ENCODE measurements around the gene FGD3. TPM values are rescaled to one million over a fixed set of nuclear protein-coding genes. Genes with fewer than 3 reads are reported as not detected.

The FGD3 gene
- total and polyA plus RNA-seq, 4 donors, result 6.1 to 45.9 (median 17.6) TPM

- TF ChIP-seq, protein P1, sequence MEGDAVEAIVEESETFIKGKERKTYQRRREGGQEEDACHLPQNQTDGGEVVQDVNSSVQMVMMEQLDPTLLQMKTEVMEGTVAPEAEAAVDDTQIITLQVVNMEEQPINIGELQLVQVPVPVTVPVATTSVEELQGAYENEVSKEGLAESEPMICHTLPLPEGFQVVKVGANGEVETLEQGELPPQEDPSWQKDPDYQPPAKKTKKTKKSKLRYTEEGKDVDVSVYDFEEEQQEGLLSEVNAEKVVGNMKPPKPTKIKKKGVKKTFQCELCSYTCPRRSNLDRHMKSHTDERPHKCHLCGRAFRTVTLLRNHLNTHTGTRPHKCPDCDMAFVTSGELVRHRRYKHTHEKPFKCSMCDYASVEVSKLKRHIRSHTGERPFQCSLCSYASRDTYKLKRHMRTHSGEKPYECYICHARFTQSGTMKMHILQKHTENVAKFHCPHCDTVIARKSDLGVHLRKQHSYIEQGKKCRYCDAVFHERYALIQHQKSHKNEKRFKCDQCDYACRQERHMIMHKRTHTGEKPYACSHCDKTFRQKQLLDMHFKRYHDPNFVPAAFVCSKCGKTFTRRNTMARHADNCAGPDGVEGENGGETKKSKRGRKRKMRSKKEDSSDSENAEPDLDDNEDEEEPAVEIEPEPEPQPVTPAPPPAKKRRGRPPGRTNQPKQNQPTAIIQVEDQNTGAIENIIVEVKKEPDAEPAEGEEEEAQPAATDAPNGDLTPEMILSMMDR (IDR thresholded peaks at IDR 0.05; ENCODE audit: control extremely low read depth, extremely low read depth), result no peak
Observed at GRCh38 chr9:92944921-92945320, 2.4 kb upstream of the FGD3 start.

GRCh38 chr9:92945796-92946195, 1.5 kb upstream of the FGD3 start:
- Histone ChIP-seq H3K36me3 (ENCODE audit: control insufficient read depth in 4 of 4, insufficient read depth in 4 of 4, low read length in 4 of 4) (no peaks in the 10 kb centered on the region), H3K4me3 (no peak overlapping the region), H3K9me3 (ENCODE audit: control insufficient read depth in 4 of 4, insufficient read depth in 3 of 4, low read length in 3 of 4) (no peaks in the 10 kb centered on the region), H3K9ac (ENCODE audit: insufficient read depth in 1 of 2, low read length in 2 of 2) (no peak overlapping the region), H3K4me1 (ENCODE audit: control insufficient read depth in 5 of 5, insufficient read depth in 5 of 5, low read length in 5 of 5) (peaks cover 0 to 10% (median 4%) of the 10 kb centered on the region in 5 donors), H3K27ac (ENCODE audit: low read depth in 1 of 2, low read length in 1 of 2) (no peak overlapping the region), H3K27me3 (ENCODE audit: control insufficient read depth in 3 of 3, insufficient read depth in 3 of 3, low read length in 2 of 3) (no peaks in the 10 kb centered on the region)
- ATAC-seq (ENCODE audit: insufficient read depth, low FRiP score) (no peak), DNase-seq (no peak)
- TF ChIP-seq, protein P1 (IDR thresholded peaks at IDR 0.05; ENCODE audit: control extremely low read depth, extremely low read depth), result no peak
- 97 to 98% methylated on average over 8 of the region's 8 CpGs for WGBS, 2 donors

More at GRCh38 chr9:92944921-92945320, 2.4 kb upstream of the FGD3 start:
- no peak for ATAC-seq (ENCODE audit: insufficient read depth, low FRiP score)
- H3K4me1 ChIP-seq (ENCODE audit: control insufficient read depth in 5 of 5, insufficient read depth in 5 of 5, low read length in 5 of 5), result peaks cover 0 to 10% (median 4%) of the 10 kb centered on the region in 5 donors
- H3K27me3 ChIP-seq (ENCODE audit: control insufficient read depth in 3 of 3, insufficient read depth in 3 of 3, low read length in 2 of 3), result no peaks in the 10 kb centered on the region
- WGBS, 2 donors, result 90 to 95% methylated on average over 8 of the region's 8 CpGs
- no peak overlapping the region for H3K9ac ChIP-seq (ENCODE audit: insufficient read depth in 1 of 2, low read length in 2 of 2)
- no peak for DNase-seq
- H3K4me3 ChIP-seq, result no peak overlapping the region
- H3K27ac ChIP-seq (ENCODE audit: low read depth in 1 of 2, low read length in 1 of 2), result no peak overlapping the region
- no peaks in the 10 kb centered on the region for H3K9me3 ChIP-seq (ENCODE audit: control insufficient read depth in 4 of 4, insufficient read depth in 3 of 4, low read length in 3 of 4)
- no peaks in the 10 kb centered on the region for H3K36me3 ChIP-seq (ENCODE audit: control insufficient read depth in 4 of 4, insufficient read depth in 4 of 4, low read length in 4 of 4)

DNA sequence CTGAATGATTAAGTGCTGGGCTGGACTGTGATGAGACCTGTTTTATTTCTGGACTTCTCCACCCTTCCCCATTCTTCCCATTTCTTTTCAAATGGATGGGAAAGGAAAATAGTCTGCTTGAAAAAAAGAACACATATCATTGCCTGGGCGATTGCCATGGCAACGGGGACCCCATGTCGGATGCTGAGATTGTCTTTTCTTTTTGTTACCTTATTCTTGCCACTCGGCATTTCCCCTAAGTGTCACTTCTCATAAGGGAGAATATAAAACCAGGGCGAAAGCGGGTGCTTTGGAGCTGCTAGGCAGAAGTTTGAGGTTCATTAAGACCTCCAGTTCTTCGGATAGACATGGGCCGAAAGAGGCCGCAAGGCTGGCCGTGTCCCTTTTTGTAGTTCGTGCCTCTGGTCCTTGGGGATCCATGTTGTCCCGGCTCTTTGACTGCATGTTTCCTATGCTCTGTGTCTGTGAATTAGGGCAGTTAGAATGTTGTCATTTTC, 763 bp downstream of the FGD3 start:
- DNase-seq (no peak), ATAC-seq (ENCODE audit: insufficient read depth, low FRiP score) (no peak)
- Histone ChIP-seq H3K27ac (ENCODE audit: low read depth in 1 of 2, low read length in 1 of 2) (no peak overlapping the region), H3K36me3 (ENCODE audit: control insufficient read depth in 4 of 4, insufficient read depth in 4 of 4, low read length in 4 of 4) (no peaks in the 10 kb centered on the region), H3K4me3 (no peak overlapping the region), H3K27me3 (ENCODE audit: control insufficient read depth in 3 of 3, insufficient read depth in 3 of 3, low read length in 2 of 3) (no peaks in the 10 kb centered on the region), H3K4me1 (ENCODE audit: control insufficient read depth in 5 of 5, insufficient read depth in 5 of 5, low read length in 5 of 5) (peaks cover 0 to 17% (median 4%) of the 10 kb centered on the region in 5 donors), H3K9ac (ENCODE audit: insufficient read depth in 1 of 2, low read length in 2 of 2) (peak overlapping the region in 1 of 2 donors; percentile 68), H3K9me3 (ENCODE audit: control insufficient read depth in 4 of 4, insufficient read depth in 3 of 4, low read length in 3 of 4) (no peaks in the 10 kb centered on the region)
- WGBS, 2 donors, result 74 to 84% methylated on average over 12 of the region's 12 CpGs
- TF ChIP-seq, protein P1 (IDR thresholded peaks at IDR 0.05; ENCODE audit: control extremely low read depth, extremely low read depth), result no peak

DNA sequence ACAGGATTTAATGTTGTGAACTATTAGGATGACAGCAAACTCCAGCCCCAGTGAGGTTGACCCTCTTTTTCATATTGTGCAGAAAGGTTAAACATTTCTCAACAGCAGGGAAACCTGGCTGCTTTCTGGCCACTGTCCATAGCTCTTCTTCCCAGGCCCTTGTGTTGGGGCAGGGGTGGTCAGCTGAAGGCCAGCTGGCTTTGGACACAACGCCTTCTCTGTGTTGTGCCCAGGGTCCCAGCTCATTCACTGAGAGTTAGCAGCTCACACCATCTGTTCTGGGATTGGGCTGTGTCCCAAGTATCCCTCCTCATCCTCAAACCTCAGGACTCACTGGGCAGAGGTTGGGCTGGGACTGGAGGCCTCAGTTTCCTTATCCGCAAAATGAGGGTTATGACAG, 1.3 kb downstream of the FGD3 start:
- WGBS, 2 donors, result 95 to 100% methylated on average over 2 of the region's 2 CpGs
- Histone ChIP-seq H3K9ac (ENCODE audit: insufficient read depth in 1 of 2, low read length in 2 of 2) (no peak overlapping the region), H3K27me3 (ENCODE audit: control insufficient read depth in 3 of 3, insufficient read depth in 3 of 3, low read length in 2 of 3) (no peaks in the 10 kb centered on the region), H3K27ac (ENCODE audit: low read depth in 1 of 2, low read length in 1 of 2) (no peak overlapping the region), H3K36me3 (ENCODE audit: control insufficient read depth in 4 of 4, insufficient read depth in 4 of 4, low read length in 4 of 4) (no peaks in the 10 kb centered on the region), H3K4me3 (no peak overlapping the region), H3K9me3 (ENCODE audit: control insufficient read depth in 4 of 4, insufficient read depth in 3 of 4, low read length in 3 of 4) (no peaks in the 10 kb centered on the region), H3K4me1 (ENCODE audit: control insufficient read depth in 5 of 5, insufficient read depth in 5 of 5, low read length in 5 of 5) (peaks cover 0 to 21% (median 7%) of the 10 kb centered on the region in 5 donors)
- DNase-seq (no peak), ATAC-seq (ENCODE audit: insufficient read depth, low FRiP score) (no peak)
- TF ChIP-seq, protein P1 (IDR thresholded peaks at IDR 0.05; ENCODE audit: control extremely low read depth, extremely low read depth), result no peak

Data from lung (tissue), 12 donors.